ENCODE results near the gene SRL. TPM values are rescaled to one million over a fixed set of nuclear protein-coding genes. Genes with fewer than 3 reads are reported as not detected.

SRL gene
- total and polyA plus RNA-seq, 2 donors (not counting 1 experiment from before 2014, with no cell fraction given), result not detected

GRCh38 chr16:4175849-4176248 is 66.0 kb downstream of the SRL start:
- ATAC-seq (ENCODE audit: low read depth), result no peak

GRCh38 chr16:4172070-4172469 is 69.8 kb downstream of the SRL start:
- Mint-ChIP-seq H3K9me3 (ENCODE audit: insufficient read depth) (no peaks in the 10 kb centered on the region), H3K27ac (no peak overlapping the region), H3K27me3 (peaks cover 16% of the 10 kb centered on the region), H3K4me1 (peaks cover 4% of the 10 kb centered on the region), H3K4me3 (no peak overlapping the region)
- H3K36me3 ChIP-seq (replicated peaks in 1 of 2; ENCODE audit: control extremely low read depth in 1 of 2, control insufficient read depth in 1 of 2, extremely low read depth in 1 of 2, insufficient read depth in 2 of 2, low read length in 1 of 2), result no peaks in the 10 kb centered on the region
- TF ChIP-seq CTCF (IDR thresholded peaks at IDR 0.05) (no peak), EZH2 (IDR thresholded peaks at IDR 0.05; ENCODE audit: borderline replicate concordance, insufficient read depth, low read depth, low read length, poor library complexity, severe bottlenecking) (no peak)
- H2AFZ ChIP-seq (ENCODE audit: insufficient read depth, low read depth, low read length, poor library complexity, severe bottlenecking), result no peak overlapping the region
- no peak overlapping the region for H3K27ac ChIP-seq (ENCODE audit: low read length in 2 of 2)
- no peaks in the 10 kb centered on the region for H3K9me3 ChIP-seq (ENCODE audit: control extremely low read depth in 1 of 3, control insufficient read depth in 2 of 3, insufficient read depth in 1 of 3, low read length in 2 of 3)
- DNase-seq (no peak), ATAC-seq (ENCODE audit: low read depth) (no peak)
- no CpG with 5 or more reads among the region's 3 CpGs for WGBS (ENCODE audit: insufficient coverage)
- no peak overlapping the region for H3K4me3 ChIP-seq (ENCODE audit: control extremely low read depth in 1 of 5, extremely low read depth in 1 of 5, insufficient read depth in 1 of 5, low read depth in 2 of 5, low read length in 4 of 5)
- intact Hi-C loops (cut with micrococcal nuclease), result no loop called here
- H4K20me1 ChIP-seq (ENCODE audit: control insufficient read depth, insufficient read depth, low read length, poor library complexity, severe bottlenecking), result no peaks in the 10 kb centered on the region
- H3K4me2 ChIP-seq (replicated peaks; ENCODE audit: low read depth, low read length, poor library complexity, severe bottlenecking), result no peak overlapping the region
- CTCF ChIA-PET, result no interaction called here
- H3K4me1 ChIP-seq (ENCODE audit: control insufficient read depth in 2 of 2, insufficient read depth in 2 of 2, low read length in 2 of 2), result peaks cover 0 to 4% of the 10 kb centered on the region in 2 donors
- peaks cover 0 to 5% (median 0%) of the 10 kb centered on the region in 4 experiments for H3K27me3 ChIP-seq (replicated peaks in 1 of 4; ENCODE audit: control extremely low read depth in 1 of 4, control insufficient read depth in 3 of 4, insufficient read depth in 4 of 4, low read length in 3 of 4)
- POLR2A ChIA-PET, result no interaction called here
- H3K9ac ChIP-seq (ENCODE audit: low read length), result no peak overlapping the region
- H3K79me2 ChIP-seq (ENCODE audit: control insufficient read depth, insufficient read depth, low read length), result no peaks in the 10 kb centered on the region

More at GRCh38 chr16:4175849-4176248, 66.0 kb downstream of the SRL start:
- Mint-ChIP-seq H3K4me3 (no peak overlapping the region), H3K4me1 (peaks cover 6% of the 10 kb centered on the region), H3K27ac (no peak overlapping the region), H3K9me3 (ENCODE audit: insufficient read depth) (no peaks in the 10 kb centered on the region), H3K27me3 (peaks cover 23% of the 10 kb centered on the region)
- 100% methylated on average over 2 of the region's 2 CpGs for WGBS (ENCODE audit: insufficient coverage)
- no peak for DNase-seq
- ChIA-PET POLR2A (no interaction called here), CTCF (interaction anchor here (0.6 kb wide), 1 partner anchor 12 kb away, joined by 4 read pairs; no protein-coding TSS in a partner anchor)
- TF ChIP-seq EZH2 (IDR thresholded peaks at IDR 0.05; ENCODE audit: borderline replicate concordance, insufficient read depth, low read depth, low read length, poor library complexity, severe bottlenecking) (no peak), CTCF (IDR thresholded peaks at IDR 0.05) (no peak)
- Histone ChIP-seq H3K9ac (ENCODE audit: low read length) (no peak overlapping the region), H2AFZ (ENCODE audit: insufficient read depth, low read depth, low read length, poor library complexity, severe bottlenecking) (no peak overlapping the region), H4K20me1 (ENCODE audit: control insufficient read depth, insufficient read depth, low read length, poor library complexity, severe bottlenecking) (no peaks in the 10 kb centered on the region), H3K4me2 (replicated peaks; ENCODE audit: low read depth, low read length, poor library complexity, severe bottlenecking) (no peak overlapping the region), H3K36me3 (replicated peaks in 1 of 2; ENCODE audit: control extremely low read depth in 1 of 2, control insufficient read depth in 1 of 2, extremely low read depth in 1 of 2, insufficient read depth in 2 of 2, low read length in 1 of 2) (no peaks in the 10 kb centered on the region), H3K4me3 (ENCODE audit: control extremely low read depth in 1 of 5, extremely low read depth in 1 of 5, insufficient read depth in 1 of 5, low read depth in 2 of 5, low read length in 4 of 5) (no peak overlapping the region), H3K4me1 (ENCODE audit: control insufficient read depth in 2 of 2, insufficient read depth in 2 of 2, low read length in 2 of 2) (peaks cover 0 to 6% of the 10 kb centered on the region in 2 donors), H3K9me3 (ENCODE audit: control extremely low read depth in 1 of 3, control insufficient read depth in 2 of 3, insufficient read depth in 1 of 3, low read length in 2 of 3) (no peaks in the 10 kb centered on the region), H3K27me3 (replicated peaks in 1 of 4; ENCODE audit: control extremely low read depth in 1 of 4, control insufficient read depth in 3 of 4, insufficient read depth in 4 of 4, low read length in 3 of 4) (peaks cover 0 to 5% (median 0%) of the 10 kb centered on the region in 4 experiments), H3K27ac (ENCODE audit: low read length in 2 of 2) (no peak overlapping the region), H3K79me2 (ENCODE audit: control insufficient read depth, insufficient read depth, low read length) (no peaks in the 10 kb centered on the region)
- intact Hi-C loops (cut with micrococcal nuclease), result no loop called here
